Measurements from ENCODE around the gene RAB40A.
"Not testable (repeated sequence)": the region's sequence is repeated elsewhere in the genome, so short reads cannot be mapped to it uniquely, and the experiment has no call there.

Gene RAB40A

DNA sequence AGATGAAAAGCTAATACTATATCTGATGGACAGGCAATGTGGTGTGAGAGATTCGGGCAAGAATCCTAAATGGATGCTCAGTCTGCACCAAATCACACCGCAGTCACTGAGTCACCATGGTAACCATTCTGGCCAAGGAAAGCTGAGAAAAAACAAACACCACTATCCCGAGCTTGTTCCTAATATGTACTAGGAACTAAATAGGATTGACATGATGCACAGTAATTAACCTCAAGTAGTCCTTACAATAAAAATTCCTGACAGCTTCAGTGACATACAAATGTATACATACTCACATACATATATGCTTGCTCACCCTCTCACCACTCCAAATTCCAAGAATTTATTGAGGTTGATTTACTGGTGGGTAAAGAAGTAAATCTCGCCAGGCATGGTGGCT, 1.1 kb upstream of the RAB40A start:
- DNase-seq = no peak

DNA sequence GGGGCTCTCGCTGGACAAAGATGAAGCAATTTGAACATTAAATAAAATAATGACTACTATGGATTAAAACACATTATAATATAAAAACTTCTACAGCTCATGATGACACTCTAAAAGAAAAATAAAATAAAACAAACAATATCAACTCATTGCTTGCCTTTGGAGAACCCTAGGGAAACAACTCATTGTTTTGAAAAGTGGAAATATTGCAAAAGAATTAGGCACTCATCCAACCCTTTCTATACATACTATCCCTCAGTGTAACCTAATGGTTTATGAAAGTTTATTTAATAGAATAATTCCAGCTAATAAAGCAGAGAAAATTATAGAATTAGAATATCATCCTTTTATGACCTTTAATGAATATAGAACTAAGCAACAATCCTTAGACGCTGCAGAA, 718 bp downstream of the RAB40A start:
- DNase-seq = no peak

DNA sequence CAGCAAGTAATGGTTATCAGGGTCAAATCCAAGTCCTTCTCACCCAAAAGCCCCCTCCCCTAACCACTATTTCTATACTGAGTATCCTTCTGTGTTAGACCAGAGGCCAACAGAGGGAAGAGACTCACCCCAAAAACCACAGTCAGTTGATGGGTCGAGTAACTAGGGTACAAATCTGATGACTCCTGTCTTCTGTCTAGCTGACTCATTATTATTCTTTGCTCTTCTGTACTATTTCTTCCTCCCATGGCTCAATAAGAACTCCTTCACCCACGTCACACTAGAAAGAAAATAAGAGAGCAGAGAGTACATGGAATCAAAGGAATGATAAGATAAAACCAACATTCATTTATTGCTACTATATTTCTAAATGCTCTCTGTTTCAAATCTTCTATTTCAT, 2.0 kb downstream of the RAB40A start:
- no peak for DNase-seq

DNA sequence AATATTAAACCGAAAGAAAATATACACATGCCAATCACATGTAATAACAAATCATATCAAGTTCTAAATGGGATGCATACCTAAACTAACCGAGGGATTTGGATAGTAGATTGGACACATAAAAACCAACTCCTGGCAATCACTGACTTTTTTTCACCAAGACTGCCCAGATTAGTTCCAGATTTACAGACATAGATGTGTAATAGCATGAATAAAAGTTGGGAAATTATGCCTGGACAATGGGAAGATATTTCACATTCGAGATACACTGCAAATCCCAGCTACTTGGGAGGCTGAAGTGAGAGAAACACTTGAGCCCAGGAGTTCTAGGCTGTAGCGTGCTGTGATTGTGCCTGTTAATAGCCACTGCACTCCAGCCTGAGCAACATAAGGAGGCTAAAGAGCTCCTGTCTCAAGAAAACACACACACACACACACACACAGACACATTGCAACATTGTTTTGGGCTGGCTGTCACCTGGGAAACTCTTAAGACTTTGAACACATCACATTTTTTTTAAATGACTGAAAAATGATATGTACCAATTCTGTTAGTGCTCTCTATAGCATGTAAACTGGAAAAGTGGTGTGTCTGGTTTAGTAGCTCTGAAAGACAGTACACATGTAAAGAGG, 5.7 kb downstream of the RAB40A start:
- DNase-seq = no peak

DNA sequence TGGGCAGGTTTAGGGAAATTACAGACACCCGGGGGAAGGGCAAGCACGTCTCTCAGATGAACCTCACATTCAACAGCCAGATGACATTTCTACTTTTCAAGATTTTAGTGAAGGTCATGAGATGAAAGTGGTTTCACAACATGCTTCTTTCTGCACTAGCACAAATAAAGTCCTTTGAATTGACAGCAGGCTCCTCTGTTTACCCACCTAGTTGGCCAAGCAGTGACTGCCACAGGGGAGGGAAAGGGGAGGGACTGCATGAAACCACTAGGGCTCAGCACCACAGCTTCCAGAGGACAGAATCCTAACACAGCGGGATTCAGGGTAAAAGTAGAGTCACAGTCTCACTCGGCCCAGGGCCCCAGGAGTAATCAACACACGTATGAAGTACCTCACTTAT, 6.2 kb downstream of the RAB40A start:
- DNase-seq = no peak

DNA sequence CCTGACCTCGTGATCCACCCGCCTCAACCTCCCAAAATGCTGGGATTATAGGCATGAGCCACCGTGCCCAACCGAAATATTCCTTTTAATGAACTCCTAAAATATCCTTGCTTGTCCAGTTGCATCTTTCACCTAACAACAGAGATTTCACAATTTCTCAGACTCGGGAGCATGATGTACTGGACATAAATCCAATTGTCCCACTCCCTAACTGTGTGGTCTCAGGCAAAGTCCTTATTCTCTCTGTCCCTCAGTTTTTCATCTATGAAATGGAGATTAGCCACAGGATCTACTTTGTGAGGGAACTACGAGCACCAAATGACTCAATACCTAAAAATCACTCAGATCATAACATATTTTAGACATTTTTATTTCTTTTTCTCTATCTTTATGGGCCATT, 9.3 kb downstream of the RAB40A start:
- DNase-seq = no peak

DNA sequence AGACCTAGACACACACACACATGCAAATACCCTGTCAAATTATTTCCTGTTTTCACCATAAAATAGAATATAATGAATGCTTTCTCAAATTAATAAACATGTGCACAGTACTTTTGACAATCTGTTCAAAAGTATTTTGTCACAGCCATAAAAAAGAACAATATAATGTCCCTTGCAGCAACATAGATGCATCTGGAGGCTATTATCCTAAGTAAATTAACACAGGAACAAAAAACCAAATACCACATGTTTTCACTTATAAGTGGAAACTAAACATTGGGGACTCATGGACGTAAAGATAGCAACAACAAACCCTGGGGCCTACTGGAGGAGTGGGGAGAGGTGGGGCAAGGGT, 15.5 kb downstream of the RAB40A start:
- no peak for DNase-seq

DNA sequence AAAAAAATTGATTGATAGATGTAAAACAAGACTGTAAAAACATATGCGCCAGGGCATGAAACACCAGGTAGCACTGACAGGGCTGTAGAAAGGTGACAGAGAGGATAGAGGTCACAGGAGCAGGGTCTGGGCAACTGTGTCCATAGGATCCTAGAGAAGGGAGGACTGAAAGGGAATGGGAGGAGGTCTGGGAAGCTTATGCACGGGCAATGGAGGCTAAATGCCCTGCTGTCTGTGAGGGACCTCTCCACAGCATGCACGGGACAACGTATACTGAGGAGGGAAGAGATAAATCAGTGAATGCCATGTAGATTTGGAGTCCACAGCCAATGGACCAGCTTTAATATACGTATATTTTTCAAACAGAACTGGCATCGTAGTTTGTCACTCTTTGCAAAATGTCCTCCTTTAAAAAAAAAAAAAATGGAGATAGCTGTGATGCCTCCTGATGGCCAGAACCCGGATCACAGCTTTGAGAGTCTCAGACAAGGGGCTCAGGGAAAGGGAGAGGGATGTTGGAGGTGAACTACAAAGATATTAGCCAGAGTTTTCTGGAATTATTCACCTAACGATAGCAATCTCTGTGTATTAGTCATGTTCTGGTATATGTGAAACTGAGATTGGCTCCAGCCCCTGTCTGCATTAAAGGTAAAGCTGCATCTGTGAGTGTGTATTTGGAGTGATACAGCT, 16.0 kb downstream of the RAB40A start:
- DNase-seq = no peak

DNA sequence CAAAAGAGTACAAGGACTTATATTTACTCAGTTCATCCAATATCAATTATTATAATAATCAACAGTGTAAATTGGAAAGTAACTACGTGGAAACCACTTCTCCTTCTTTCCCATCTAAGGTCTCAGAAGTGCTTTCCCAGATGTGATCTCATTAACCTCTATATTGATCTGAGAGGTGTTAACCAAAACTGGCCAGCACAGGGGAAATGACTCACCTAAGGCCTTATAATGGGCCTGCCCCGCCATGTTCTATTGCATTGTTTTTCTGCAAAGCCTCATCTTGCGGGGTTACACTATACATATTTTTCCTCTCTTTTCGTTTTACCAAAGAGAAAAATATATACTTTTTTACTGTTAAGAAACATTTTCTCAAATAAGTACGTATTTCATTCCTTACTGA, 20.5 kb downstream of the RAB40A start:
- no peak for DNase-seq

DNA sequence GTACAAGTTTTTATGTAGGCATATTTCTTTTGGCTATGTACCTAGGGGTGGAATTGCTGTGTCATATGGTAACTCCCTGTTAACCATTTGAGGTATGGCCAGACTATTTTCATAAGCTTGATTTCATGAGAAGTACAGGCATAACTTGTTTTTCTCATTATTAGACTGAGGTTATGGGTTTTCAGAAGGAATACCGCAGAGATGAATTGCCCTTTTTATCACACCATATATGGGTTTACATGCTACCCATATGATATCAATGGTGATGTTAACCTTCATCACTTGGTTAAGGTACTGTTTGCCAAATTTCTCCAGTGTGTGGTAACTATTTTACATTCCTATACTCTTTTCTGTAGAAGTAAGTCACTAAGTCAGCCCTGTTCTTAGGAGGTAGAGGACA, 23.5 kb downstream of the RAB40A start:
- DNase-seq = no peak

DNA sequence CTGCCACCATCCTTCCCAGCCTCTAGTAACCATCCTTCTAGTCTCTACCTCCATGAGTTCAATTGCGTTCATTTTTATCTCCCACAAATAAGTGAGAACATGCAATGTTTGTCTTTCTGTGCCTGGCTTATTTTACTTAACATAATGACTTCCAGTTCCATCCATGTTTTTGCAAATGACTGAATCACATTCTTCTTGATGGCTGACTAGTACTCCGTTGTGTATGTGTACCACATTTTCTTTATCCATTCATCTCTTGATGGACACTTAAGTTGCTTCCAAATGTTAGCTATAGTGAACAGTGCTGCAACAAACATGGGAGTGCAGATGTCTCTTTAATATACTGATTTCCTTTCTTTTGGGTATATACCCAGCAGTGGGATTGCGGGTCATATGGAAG, 25.7 kb downstream of the RAB40A start:
- not testable (repeated sequence) for DNase-seq

DNA sequence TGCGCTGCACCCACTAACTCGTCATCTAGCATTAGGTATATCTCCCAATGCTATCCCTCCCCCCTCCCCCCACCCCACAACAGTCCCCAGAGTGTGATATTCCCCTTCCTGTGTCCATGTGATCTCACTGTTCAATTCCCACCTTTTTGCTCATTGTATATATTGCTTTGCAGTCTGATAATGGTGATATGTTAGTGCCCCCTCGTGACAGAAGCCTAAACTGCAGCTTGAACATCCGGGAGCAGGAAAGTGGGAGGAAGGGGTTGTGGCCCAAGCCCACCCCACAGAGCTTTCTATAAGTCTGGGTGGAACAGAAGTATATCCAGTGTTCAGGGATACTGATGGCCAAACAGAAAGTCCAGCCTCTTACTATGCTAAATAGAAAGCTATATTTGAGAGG, 29.6 kb downstream of the RAB40A start:
- DNase-seq = peak; percentile 22

DNA sequence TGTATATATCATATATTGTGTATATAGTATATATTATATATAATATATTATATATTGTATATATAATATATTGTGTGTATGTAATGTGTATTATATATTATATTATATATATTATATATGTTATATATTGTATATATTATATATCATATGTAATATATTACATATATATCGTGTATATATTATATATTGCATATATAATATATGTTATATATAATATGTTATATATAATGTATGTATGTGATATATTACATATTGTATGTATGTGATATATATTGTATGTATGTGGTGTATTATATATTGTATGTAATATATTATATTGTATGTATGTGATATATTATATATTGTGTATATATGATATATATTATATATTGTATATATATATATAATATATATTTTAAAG, 30.5 kb downstream of the RAB40A start:
- no peak for DNase-seq

DNA sequence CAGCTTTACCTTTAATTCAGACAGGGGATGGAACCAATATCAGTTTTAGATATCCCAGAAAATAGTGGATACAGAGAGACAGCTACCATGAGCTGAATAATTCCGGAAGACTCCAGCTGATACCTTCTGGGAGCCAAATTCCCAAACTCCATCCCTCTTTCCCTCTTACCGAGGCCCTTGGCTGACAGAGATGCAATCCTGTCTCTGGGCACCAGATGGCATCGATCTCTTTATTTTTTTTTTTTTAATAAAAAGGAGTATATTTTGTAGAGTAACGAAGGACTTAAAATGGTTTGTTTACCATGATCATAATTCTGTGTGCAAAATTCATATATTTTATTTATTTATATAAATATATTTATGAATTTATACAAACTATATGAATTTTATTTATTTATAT, 31.0 kb downstream of the RAB40A start:
- no peak for DNase-seq

DNA sequence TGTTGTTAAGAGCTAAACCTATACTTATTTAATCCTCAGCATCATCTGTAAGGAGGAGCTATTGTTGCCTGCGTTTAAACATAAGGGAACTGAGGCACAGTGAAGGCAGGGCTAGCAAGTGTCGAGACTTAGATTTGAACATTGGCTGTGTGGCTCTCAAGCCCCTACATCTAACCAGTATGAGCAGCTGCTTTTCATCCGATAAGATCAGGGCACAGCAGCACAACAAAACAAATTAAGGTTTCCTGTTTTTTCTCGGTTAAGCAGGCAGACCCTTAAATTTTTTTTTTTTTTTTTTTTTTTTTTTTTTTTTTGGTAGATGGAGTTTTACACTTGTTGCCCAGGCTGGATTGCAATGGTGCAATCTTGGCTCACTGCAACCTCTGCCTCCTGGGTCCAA, 35.6 kb downstream of the RAB40A start:
- DNase-seq = no peak

DNA sequence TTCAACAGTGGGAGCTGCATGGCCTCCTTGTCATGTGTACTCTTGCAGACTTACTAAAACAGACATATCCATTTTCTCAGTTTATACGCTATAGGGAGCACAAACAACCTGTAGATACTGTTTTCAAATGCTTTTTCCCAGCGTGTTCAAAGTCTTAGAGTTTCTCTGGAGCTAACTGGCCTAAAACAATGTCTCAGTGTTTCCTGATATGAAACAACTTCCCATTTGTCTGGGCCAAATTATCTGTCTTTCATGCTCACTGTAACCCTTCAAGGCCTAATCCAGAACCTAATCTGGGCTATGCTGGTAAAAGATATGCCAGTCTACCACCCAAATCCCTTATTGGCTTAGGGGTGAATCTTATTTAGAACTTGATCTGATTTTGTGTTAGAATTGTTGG, 38.8 kb downstream of the RAB40A start:
- DNase-seq = no peak

DNA sequence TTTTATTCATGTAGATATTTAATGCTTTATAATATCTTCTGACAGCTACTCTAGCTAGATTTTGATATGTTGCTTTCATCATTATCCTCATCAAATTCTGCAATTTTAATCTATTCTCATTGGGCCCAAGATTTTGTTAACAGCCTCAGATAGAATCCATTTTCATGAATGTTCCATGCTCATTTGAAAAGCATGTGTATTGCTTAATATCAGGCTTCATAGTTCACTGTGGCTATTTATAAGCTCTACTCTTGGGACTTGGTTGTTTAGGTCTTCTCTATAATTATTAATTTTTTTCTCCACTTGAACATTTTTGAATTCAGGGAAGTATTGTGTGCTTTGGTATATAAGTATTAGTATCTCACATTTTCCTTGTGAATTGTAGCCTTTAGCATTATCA, 41.8 kb downstream of the RAB40A start:
- no peak for DNase-seq

DNA sequence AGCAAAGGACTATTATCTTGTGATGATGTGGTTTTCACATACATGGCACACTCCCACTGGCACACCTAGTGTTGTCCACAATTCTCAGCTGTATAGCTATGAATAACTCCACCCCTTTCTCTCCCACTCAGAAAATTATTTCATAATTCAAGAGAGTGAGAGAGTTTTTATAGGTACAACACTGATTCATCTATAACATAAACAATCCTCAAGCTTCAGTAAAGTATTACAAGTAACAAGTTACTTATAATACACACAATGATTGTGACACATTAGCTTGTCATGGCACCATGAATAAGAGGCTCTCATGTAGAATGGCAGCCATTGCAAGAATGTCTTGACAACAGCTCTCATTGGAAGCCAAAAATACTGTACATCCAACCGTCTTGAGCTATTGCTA, 43.9 kb downstream of the RAB40A start:
- DNase-seq = no peak

DNA sequence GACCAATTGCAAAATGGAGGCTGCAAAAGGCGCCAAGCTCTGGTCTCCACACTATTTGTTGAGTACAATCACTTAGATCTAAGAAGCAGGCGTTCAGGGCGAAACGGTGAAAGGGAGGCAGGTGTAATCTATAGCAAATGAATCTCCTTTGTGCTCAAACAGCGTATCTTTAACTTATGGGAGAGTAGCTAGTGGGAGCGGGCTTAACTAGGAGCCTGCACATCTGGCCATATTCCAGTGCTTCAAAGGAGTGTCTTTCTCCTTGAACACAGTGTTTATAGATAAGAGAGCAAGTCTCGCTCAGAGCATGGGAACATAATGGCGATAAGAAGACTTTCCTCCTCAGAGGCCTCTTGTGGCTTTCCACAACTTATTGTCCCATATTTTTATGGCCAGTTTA, 49.3 kb downstream of the RAB40A start:
- DNase-seq = not testable (repeated sequence)

DNA sequence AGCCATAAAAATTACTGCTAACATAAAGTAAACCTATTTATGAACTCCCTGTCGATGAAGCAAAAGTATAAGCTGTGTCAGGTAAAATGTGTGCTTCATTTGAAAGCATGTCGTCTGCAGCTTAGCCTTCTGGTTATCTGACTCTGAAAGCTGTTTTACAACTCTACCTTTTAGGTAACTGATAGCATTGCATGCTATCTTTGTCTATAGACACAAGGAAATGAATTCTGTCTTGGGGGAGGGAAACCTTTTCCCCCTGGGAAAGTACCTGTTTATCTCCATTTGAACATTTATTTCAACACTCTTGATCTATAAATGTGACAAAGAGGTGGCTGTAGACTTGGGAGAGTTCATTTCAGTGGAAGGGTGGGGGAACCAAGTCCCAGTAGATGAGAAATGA, 51.4 kb downstream of the RAB40A start:
- DNase-seq = no peak

DNA sequence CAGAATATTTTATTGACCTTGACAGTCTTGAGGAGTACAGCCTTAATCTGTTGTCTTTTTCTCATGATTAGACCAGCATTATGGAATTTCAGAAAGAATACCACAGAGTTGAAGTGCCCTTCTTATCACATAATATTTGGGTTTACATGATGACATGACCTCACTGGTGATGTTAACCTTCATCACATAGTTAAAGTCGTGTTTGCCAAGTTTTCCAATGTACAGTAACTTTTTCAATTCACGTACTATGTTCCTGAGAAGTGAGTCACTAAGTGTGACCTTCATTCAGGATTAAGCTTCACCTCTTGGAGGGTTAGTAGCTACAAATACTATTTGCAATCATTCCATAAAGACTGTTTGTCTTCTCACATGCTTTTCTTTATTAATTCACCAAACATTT, 52.1 kb downstream of the RAB40A start:
- no peak for DNase-seq

DNA sequence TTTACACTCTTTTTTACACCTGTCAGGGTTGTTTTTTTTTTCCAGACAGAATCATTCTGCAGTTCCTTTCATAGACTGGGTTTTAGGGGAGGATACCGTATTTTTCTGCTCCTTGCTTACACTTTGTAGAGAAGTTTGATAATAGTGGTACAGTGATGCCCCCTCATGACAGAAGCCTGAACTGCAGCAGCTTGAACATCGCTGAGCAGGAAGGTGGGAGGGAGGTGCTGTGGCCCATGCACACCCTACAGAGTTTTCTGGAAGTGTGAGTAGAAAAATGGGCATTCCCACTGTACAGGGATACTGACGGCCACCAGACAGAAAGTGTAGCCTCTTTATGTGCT, 54.5 kb downstream of the RAB40A start:
- DNase-seq = peak; percentile 54

DNA sequence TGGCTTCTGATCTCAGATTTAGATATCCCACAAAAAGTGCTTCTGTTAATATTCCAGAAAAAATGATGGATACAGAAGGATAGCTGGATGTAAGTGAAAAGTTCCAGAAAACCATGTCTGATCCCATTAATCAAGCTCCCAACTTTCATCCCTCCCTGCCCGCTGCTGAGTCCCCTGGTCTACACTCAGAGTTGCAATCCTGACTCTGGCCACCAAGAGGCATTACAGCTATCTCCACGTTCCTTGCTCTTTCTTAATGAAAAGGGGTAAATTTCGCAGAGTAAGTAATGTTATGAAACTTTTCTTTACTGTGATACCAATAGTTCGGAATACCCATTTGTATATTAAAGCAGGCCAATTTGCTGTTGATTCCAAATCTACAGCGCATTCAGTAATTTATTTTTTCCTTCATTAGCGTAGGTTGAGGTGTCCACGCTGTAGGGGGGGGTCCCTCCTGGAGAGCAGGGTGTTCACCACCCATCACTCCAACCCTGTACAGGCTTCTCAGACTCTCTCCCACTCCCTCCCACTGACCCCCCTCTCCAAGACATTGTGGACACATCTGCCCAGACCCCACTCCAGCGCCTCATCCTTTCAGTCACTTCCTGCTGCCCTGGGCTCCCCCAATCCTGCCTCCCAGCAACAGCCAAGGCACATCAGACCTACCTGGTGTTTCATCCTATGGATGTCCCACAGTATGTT, 55.1 kb downstream of the RAB40A start:
- no peak for DNase-seq

DNA sequence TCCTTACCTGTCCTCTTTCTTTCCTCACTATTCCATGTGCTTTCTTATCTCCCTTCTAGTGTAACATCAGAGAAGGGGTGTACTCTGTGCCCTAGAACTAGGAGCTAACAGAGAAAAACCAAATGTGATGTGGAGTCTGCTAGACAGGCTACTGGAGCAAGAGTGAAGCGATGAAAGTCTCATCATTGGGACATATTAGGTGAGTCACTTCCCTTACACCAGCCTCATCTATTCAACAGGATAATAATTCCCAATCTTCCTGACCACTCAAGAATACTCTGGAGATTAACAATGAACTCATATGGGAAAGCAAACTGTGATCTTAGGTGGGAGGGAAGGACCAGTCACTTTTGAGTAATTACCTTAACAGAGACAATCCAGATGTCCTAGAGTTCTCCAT, 58.1 kb downstream of the RAB40A start:
- DNase-seq = no peak

All from NCI-H2081 treated with DMSO at 0.1 percent for 48 hours (cell line).